AG09319 (cell line): Measurements from ENCODE around the gene BAK1.
"Not testable (repeated sequence)": the region's sequence is repeated elsewhere in the genome, so short reads cannot be mapped to it uniquely, and the experiment has no call there.

ENCODE experiments used
- DNase-seq: peaks from one replicate; pipeline ENCODE4 v3.0.0-alpha.2; 2010; ENCODE audit warnings: low read depth; ENCODE audit errors: extremely low read depth
- TF ChIP-seq, protein P1 (sequence below): IDR thresholded peaks from 2 replicates; pipeline ENCODE4 v1.5.1; 2011; ENCODE audit warnings: low read depth, mild to moderate bottlenecking, inconsistent platforms, low read length, moderate library complexity

The BAK1 gene

DNA sequence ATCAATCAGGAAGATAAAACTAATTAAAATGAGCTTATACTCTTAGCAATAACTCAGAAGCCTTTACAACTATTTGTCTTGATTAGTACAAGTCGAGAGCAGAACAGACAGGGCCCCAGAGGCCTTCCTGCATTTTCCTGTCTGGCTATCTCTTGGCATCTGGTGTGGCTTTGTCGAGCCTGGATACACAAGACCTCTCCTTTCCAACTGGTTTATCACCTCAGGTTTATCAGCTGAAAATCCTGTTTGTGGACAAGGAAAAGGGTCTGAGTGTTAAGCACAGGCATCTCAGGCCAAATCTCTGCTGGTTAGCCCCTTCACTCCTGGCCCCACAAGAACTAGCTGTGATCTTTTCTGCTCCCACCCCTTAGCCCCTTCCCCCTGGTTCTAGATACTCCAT, 32.6 kb downstream of the BAK1 start:
- TF ChIP-seq, protein P1, sequence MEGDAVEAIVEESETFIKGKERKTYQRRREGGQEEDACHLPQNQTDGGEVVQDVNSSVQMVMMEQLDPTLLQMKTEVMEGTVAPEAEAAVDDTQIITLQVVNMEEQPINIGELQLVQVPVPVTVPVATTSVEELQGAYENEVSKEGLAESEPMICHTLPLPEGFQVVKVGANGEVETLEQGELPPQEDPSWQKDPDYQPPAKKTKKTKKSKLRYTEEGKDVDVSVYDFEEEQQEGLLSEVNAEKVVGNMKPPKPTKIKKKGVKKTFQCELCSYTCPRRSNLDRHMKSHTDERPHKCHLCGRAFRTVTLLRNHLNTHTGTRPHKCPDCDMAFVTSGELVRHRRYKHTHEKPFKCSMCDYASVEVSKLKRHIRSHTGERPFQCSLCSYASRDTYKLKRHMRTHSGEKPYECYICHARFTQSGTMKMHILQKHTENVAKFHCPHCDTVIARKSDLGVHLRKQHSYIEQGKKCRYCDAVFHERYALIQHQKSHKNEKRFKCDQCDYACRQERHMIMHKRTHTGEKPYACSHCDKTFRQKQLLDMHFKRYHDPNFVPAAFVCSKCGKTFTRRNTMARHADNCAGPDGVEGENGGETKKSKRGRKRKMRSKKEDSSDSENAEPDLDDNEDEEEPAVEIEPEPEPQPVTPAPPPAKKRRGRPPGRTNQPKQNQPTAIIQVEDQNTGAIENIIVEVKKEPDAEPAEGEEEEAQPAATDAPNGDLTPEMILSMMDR, result no peak
- DNase-seq, result no peak

DNA sequence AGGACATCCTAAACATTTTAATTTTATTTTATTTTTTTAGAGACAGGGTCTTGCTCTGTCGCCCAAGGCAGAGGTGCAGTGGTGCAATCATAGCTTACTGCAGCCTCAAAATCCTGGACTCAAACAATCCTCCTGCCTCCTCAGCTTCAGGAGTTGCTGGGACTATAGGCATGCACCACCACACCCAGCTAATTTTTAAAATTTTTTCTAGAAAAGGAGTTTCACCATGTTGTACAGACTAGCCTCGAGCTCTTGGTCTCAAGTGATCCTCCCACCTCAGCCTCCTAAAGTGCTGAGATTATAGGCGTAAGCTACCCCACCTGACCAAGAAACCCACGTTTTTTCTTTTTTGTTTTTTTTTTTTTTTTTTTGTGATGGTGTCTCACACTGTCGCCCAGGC, 33.3 kb downstream of the BAK1 start:
- TF ChIP-seq, protein P1, result no peak
- no peak for DNase-seq

DNA sequence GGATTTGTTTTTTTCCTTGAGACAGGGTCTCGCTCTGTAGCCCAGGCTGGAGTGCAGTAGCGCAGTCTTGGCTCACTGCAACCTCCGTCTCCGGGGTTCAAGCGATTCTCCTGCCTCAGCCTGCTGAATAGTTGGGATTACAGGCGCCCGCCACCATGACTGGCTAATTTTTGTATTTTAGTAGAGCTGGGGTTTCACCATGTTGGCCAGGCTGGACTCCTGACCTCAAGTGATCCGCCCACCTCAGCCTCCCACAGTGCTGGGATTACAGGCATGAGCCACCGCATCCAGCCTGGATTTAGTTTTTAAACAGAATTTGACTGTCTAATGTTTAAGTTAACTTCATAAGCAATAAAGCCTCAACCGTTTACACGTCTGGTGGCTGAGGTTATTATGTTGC, 34.8 kb downstream of the BAK1 start:
- DNase-seq, result not testable (repeated sequence)

GRCh38 chr6:33543116-33543515, 37.0 kb downstream of the BAK1 start:
- TF ChIP-seq, protein P1, result no peak
- DNase-seq, result no peak

DNA sequence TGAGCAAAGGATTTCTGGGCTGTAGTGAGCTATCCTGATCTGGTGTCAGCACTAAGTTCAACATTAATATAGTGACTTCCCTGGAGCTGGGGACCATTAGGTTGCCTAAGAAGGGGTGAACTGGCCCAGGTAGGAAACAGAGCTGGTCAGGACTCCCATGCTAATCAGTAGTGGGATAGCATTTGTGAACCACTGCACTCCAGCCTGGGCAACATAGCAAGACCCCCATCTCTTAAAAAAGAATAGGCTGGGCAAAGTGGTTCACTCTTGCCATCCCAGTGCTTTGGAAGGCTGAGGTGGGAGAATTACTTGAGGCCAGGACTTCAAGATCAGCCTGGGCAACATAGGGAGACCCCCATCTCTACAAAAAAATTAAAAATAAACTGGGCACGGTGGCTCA, 39.3 kb downstream of the BAK1 start:
- DNase-seq, result no peak
- TF ChIP-seq, protein P1, result no peak

DNA sequence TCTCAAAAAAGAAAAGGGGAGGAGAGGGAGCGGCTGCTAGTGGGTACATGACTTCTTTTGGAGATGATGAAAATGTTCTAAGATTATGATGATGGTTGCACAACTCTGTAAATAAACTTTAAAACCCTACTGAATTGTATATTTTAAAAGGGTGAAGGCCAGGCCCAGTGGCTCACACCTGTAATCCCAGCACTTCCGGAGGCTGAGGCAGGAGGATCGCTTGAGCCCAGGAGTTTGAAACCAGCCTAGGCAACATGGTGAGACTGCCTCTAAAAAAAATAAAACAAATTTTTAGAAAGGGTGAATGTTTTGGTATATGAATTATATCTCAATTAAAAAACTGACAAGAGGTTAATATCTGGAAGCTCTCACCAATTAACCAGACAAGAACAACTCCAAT, 45.4 kb downstream of the BAK1 start:
- no peak for DNase-seq
- TF ChIP-seq, protein P1, result no peak

DNA sequence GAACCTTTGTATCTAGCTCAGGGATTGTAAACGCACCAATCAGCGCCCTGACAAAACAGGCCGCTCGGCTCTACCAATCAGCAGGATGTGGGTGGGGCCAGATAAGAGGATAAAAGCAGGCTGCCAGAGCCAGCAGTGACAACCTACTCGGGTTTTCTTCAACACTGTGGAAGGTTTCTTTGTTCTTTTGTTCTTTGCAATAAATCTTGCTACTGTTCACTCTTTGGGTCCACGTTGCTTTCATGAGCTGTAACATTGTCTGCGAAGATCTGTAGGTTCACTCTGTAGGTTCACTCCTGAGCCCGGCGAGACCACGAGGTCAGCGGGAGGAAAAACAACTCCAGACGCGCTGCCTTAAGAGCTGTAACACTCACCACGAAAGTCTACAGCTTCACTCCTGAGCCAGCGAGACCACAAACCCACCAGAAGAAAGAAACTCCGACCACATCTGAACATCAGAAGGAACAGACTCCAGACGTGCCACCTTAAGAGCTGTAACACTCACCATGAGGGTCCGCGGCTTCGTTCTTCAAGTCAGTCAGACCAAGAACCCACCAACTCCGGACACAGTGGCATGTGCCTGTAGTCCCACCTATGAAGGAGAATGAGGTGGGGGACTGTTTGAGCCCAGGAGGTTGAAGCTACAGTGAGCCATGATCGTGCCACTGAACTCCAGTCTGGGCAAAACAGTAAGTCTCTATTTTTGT, 46.8 kb downstream of the BAK1 start:
- not testable (repeated sequence) for DNase-seq

GRCh38 chr6:33532431-33532830, 47.6 kb downstream of the BAK1 start:
- not testable (repeated sequence) for DNase-seq

DNA sequence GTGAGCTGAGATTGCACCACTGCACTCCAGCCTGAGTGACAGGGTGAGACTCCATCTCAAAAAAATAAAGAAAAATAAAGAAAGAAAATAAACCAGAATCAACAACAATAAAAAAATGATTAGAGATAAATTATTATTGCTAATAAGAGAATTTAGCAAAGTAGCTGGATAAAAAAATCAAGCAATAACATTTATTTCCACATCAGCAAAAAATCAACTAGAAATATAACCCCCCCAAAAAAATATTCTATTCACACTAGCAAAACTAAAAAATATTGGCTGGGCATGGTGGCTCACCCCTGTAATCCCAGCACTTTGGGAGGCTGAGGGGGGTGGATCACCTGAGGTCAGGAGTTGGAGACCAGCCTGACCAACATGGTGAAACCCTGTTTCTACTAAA, 49.5 kb downstream of the BAK1 start:
- not testable (repeated sequence) for DNase-seq
